K562 (cell line): ENCODE measurements around the gene HAUS2. TPM values are rescaled to one million over a fixed set of nuclear protein-coding genes. Genes with fewer than 3 reads are reported as not detected.

ENCODE experiments used
- ATAC-seq: fragments of 200-7000 bp; cut with Tn5 transposase; 3 replicates; pipeline ENCODE4 v1.9.1; 2020; ENCODE audit warnings: moderate library complexity
- BruUV-seq: library from RNA; stranded (reverse); fragments of 400-500 nt; replicated peaks from 2 replicates; lab custom pipeline; 2021; lab: Mats Ljungman, UMichigan
- CTCF ChIA-PET: fragments of 300-600 bp; formaldehyde crosslinking; extraction: SDS; loops from one replicate; lab custom pipeline; 2021; ENCODE audit warnings: low intra/inter-chr PET ratio; lab: Yijun Ruan, JAX
- POLR2A ChIA-PET: fragments of 300-600, 350-650 bp; sonication (Branson Sonifier 250); formaldehyde crosslinking; extraction: SDS; loops from one replicate; lab custom pipeline; 2021; ENCODE audit warnings: antibody characterized with exemption, inconsistent platforms; lab: Yijun Ruan, JAX
- DNase-seq, 4 experiments: peaks; one replicate each; pipeline versions ENCODE4 v3.0.0 to v3.0.0-alpha.2; 2011 to 2018; ENCODE audit warnings: low spot score in 3 of 4, mixed read lengths in 3 of 4; ENCODE audit errors: extremely low read depth in 1 of 4
- FAIRE-seq: peaks from 2 replicates; lab custom pipeline; 2011; peaks lifted over from hg19 to GRCh38; lab: Jason Lieb, UNC
- H2AFZ ChIP-seq: 2 replicates; pipeline ENCODE4 v1.6.0; 2011; ENCODE audit warnings: low read depth, low read length, control low read depth, inconsistent platforms
- H3K27ac ChIP-seq: fragments of 200-600 bp; 3 replicates; pipeline ENCODE4 v1.8.0; 2011; ENCODE audit warnings: low read depth, mild to moderate bottlenecking, control low read depth, inconsistent platforms, low read length, moderate library complexity, mixed read lengths; ENCODE audit errors: extremely low read depth
- H3K27me3 ChIP-seq, 2 experiments: fragments of 300-600 bp in 1 of 2; 2 replicates in 1 of 2; 3 replicates in 1 of 2; pipeline versions ENCODE4 v1.6.0 to v1.8.0; 2011; ENCODE audit warnings: inconsistent platforms in 2 of 2, low read length in 2 of 2, mild to moderate bottlenecking in 1 of 2, mixed read lengths in 1 of 2, moderate library complexity in 1 of 2; ENCODE audit not compliant: control insufficient read depth in 2 of 2, insufficient read depth in 2 of 2
- H3K36me3 ChIP-seq: fragments of 300-600 bp; 3 replicates; pipeline ENCODE4 v1.8.0; 2011; ENCODE audit warnings: mild to moderate bottlenecking, low read length, inconsistent platforms; ENCODE audit not compliant: control insufficient read depth, insufficient read depth
- H3K4me1 ChIP-seq, 2 experiments: fragments of 200-600 bp in 1 of 2; replicated peaks in 1 of 2; 2 replicates in 1 of 2; 3 replicates in 1 of 2; pipeline versions ENCODE4 v1.5.1 to v1.8.0; 2011; ENCODE audit warnings: inconsistent platforms in 2 of 2, low read length in 2 of 2, mild to moderate bottlenecking in 1 of 2, mixed read lengths in 1 of 2, moderate library complexity in 1 of 2; ENCODE audit not compliant: control insufficient read depth in 2 of 2, insufficient read depth in 2 of 2
- H3K4me2 ChIP-seq: 2 replicates; pipeline ENCODE4 v1.6.1; 2011; ENCODE audit warnings: low read length, control low read depth, inconsistent platforms, mixed read lengths; ENCODE audit not compliant: insufficient read depth
- H3K4me3 ChIP-seq: fragments of 200-600 bp; sonication (generic), shearing (Covaris generic); 2 replicates; pipeline ENCODE4 v1.5.1; 2016; ENCODE audit warnings: control low read depth, inconsistent platforms
- H3K79me2 ChIP-seq: fragments of 200-600 bp; 3 replicates; pipeline ENCODE4 v1.8.0; 2011; ENCODE audit warnings: low read length, inconsistent platforms; ENCODE audit not compliant: control insufficient read depth, insufficient read depth
- H3K9ac ChIP-seq, 2 experiments: 2 replicates each; pipeline versions ENCODE4 v1.6.0 to v1.6.1; 2011; ENCODE audit warnings: low read depth in 2 of 2, low read length in 2 of 2, control low read depth in 1 of 2, inconsistent platforms in 1 of 2, mild to moderate bottlenecking in 1 of 2, mixed read lengths in 1 of 2; ENCODE audit not compliant: insufficient read depth in 1 of 2
- H3K9me1 ChIP-seq: one replicate; pipeline ENCODE4 v1.6.0; 2011; ENCODE audit warnings: inconsistent platforms, mild to moderate bottlenecking, low read length, moderate library complexity; ENCODE audit not compliant: control insufficient read depth, insufficient read depth
- H3K9me3 ChIP-seq: replicated peaks from 2 replicates; pipeline ENCODE4 v1.5.1; 2011; ENCODE audit warnings: low read depth, low read length, inconsistent platforms; ENCODE audit not compliant: control insufficient read depth, insufficient read depth
- H4K20me1 ChIP-seq: replicated peaks from 2 replicates; pipeline ENCODE4 v1.6.1; 2011; ENCODE audit warnings: low read length, inconsistent platforms, mixed read lengths; ENCODE audit not compliant: control insufficient read depth, insufficient read depth
- ATF7 ChIP-seq: fragments of 450-650 bp; IDR thresholded peaks from 2 replicates; pipeline ENCODE4 v1.7.1; 2014; ENCODE audit warnings: mild to moderate bottlenecking, moderate library complexity
- CCNT2 ChIP-seq: IDR thresholded peaks from 2 replicates; pipeline ENCODE4 v1.6.1; 2011; ENCODE audit warnings: borderline replicate concordance, low read depth, mild to moderate bottlenecking, moderate library complexity, mixed read lengths, low read length; ENCODE audit not compliant: insufficient read length; ENCODE audit errors: extremely low read depth
- E2F5 ChIP-seq: sonication (generic); formaldehyde crosslinking; IDR thresholded peaks from 2 replicates; pipeline ENCODE4 v1.8.0; 2022; ENCODE audit warnings: mild to moderate bottlenecking, missing genetic modification reagents
- ELF4 ChIP-seq: fragments of 450-650 bp; formaldehyde crosslinking; IDR thresholded peaks from 2 replicates; pipeline ENCODE4 v1.4.0; 2022; ENCODE audit warnings: missing genetic modification characterization
- FOXA1 ChIP-seq: fragments of 450-650 bp; IDR thresholded peaks from 2 replicates; pipeline ENCODE4 v1.6.1; 2016; ENCODE audit warnings: mild to moderate bottlenecking, borderline replicate concordance
- FOXO4 ChIP-seq: fragments of 450-650 bp; formaldehyde crosslinking; IDR thresholded peaks from 2 replicates; pipeline ENCODE4 v1.4.0; 2020; ENCODE audit warnings: mild to moderate bottlenecking, moderate library complexity
- GABPA ChIP-seq: fragments of 200-800 bp; sonication (Bioruptor generic); conservative IDR thresholded peaks from 2 replicates; pipeline ENCODE4 v1.6.1; 2016; ENCODE audit warnings: low read depth, missing genetic modification characterization, missing compliant biosample characterization
- MBD1 ChIP-seq: fragments of 250-450 bp; sonication (Bioruptor Pico); IDR thresholded peaks from 2 replicates; pipeline ENCODE4 v1.8.0; 2022; ENCODE audit warnings: inconsistent platforms
- MEIS2 ChIP-seq: fragments of 450-650 bp; IDR thresholded peaks from 2 replicates; pipeline ENCODE4 v1.6.1; 2014; ENCODE audit warnings: mild to moderate bottlenecking; ENCODE audit not compliant: partially characterized antibody
- NR0B1 ChIP-seq: fragments of 450-650 bp; IDR thresholded peaks from one replicate; pipeline ENCODE4 v1.6.1; 2018; ENCODE audit warnings: mild to moderate bottlenecking, moderate library complexity; ENCODE audit not compliant: partially characterized antibody
- NR2C2 ChIP-seq, 2 experiments: fragments of 200-800 bp in 1 of 2; sonication (Bioruptor generic) in 1 of 2; sonication (generic) in 1 of 2; formaldehyde crosslinking in 1 of 2; IDR thresholded peaks; 2 replicates each; pipeline versions ENCODE4 v1.6.1 to v1.8.0; 2016 to 2022; ENCODE audit warnings: mild to moderate bottlenecking in 1 of 2, missing compliant biosample characterization in 1 of 2, missing genetic modification characterization in 1 of 2, missing genetic modification reagents in 1 of 2
- ZBTB49 ChIP-seq: sonication (generic); formaldehyde crosslinking; IDR thresholded peaks from 2 replicates; pipeline ENCODE4 v1.8.0; 2022; ENCODE audit warnings: missing genetic modification reagents, mild to moderate bottlenecking, borderline replicate concordance
- ZFPM2 ChIP-seq: fragments of 250-450 bp; sonication (Bioruptor Pico); IDR thresholded peaks from 2 replicates; pipeline ENCODE4 v1.5.1; 2022; ENCODE audit warnings: mild to moderate bottlenecking
- ZKSCAN3 ChIP-seq: fragments of 250-450 bp; sonication (Bioruptor Pico); IDR thresholded peaks from 2 replicates; pipeline ENCODE4 v1.4.0; 2020
- ZNF23 ChIP-seq: fragments of 250-450 bp; sonication (Bioruptor Pico); IDR thresholded peaks from 2 replicates; pipeline ENCODE4 v1.4.0; 2020; ENCODE audit warnings: mild to moderate bottlenecking
- WGBS: fragments of 100-300 bp; shearing (Covaris generic); methylation state at CpG from one replicate; pipeline ENCODE4 v1.1.6; 2016; ENCODE audit warnings: low coverage, mixed read lengths; ENCODE audit not compliant: insufficient coverage; ENCODE audit errors: missing lambda C conversion rate; 5-methylcytosine and 5-hydroxymethylcytosine counted together
- in situ Hi-C: fragments of 300-500 bp; cut with MboI; formaldehyde crosslinking; loops from 4 replicates; pipeline ENCODE4 v1.15.0; 2018; ENCODE audit warnings: inconsistent platforms, mixed read lengths
- intact Hi-C: fragments of 100-400 bp; cut with micrococcal nuclease; formaldehyde crosslinking; loops from 2 replicates; pipeline ENCODE4 v1.14.2; 2022
- polyA plus RNA-seq, 8 experiments: library from polyadenylated mRNA; depleted of rRNA in 4 of 8; stranded (reverse) in 5 of 8; unstranded in 3 of 8; fragments of >200 nt; fragmentation: Nextera tagmentation in 2 of 8; fragmentation: Illumina TruSeq in 1 of 8; extraction: Ambion mirVana in 2 of 8; extraction: Trizol in 1 of 8; gene quantifications; 2 replicates each; pipeline versions ENCODE4 v1.2.1 to v1.2.3, GENCODE V29; 2011 to 2014; ENCODE audit warnings: inconsistent platforms in 1 of 8, missing spikeins in 1 of 8
- total RNA-seq, 7 experiments: library from RNA; depleted of rRNA in 6 of 7; stranded (reverse); fragments of >200 nt in 6 of 7; fragmentation: Illumina TruSeq in 2 of 7; extraction: Trizol in 2 of 7; gene quantifications; 2 replicates each; pipeline versions ENCODE4 v1.2.1 to v1.2.3, GENCODE V29; 2011 to 2021; ENCODE audit warnings: low replicate concordance in 1 of 7

The HAUS2 gene
- total and polyA plus RNA-seq, 9 of the 15 experiments (the other 6 are each of a cell fraction or from before 2014, with no cell fraction given), result 30.6 to 64.9 (median 54.1) TPM

- ChIA-PET CTCF (no interaction called here), POLR2A (interaction anchor here (0.6 kb wide), 3 partner anchors 12 to 52 kb away, joined by 3 read pairs; no protein-coding TSS in a partner anchor)
- Histone ChIP-seq H4K20me1 (no peaks in the 10 kb centered on the region), H3K9me3 (no peaks in the 10 kb centered on the region), H3K9me1 (no peaks in the 10 kb centered on the region), H3K4me1 (no peaks in the 10 kb centered on the region), H3K4me3 (no peak overlapping the region), H3K79me2 (no peaks in the 10 kb centered on the region), H3K27me3 (no peaks in the 10 kb centered on the region), H3K36me3 (peaks cover 61% of the 10 kb centered on the region; the same call in 2 of the 3 replicates), H2AFZ (no peak overlapping the region), H3K27ac (no peak overlapping the region), H3K9ac (no peak overlapping the region), H3K4me2 (no peak overlapping the region)
- WGBS, result 91% methylated on average over 3 of the region's 3 CpGs
- in situ Hi-C loops (no loop called here), intact Hi-C loops (no loop called here)
- FAIRE-seq (no peak), DNase-seq (no peak), ATAC-seq (no peak)
- BruUV-seq, result no TSS peak
- TF ChIP-seq NR0B1, result no peak
- no peak for TF ChIP-seq FOXO4 (CRISPR knock-in tag)
- TF ChIP-seq CCNT2, result no peak
- no peak for TF ChIP-seq ZKSCAN3 (CRISPR knock-in tag)
- no peak for TF ChIP-seq MBD1 (CRISPR knock-in tag)
- TF ChIP-seq ZFPM2, result no peak
- TF ChIP-seq E2F5 (CRISPR knock-in tag), result no peak
- no peak for TF ChIP-seq NR2C2 (CRISPR knock-in tag; IDR thresholded peaks at IDR 0.05)
- no peak for TF ChIP-seq NR2C2 (tag; IDR thresholded peaks at IDR 0.05)
- no peak for TF ChIP-seq FOXA1
- no peak for TF ChIP-seq ELF4
- no peak for TF ChIP-seq ATF7
- no peak for TF ChIP-seq ZNF23
- no peak for TF ChIP-seq GABPA
- TF ChIP-seq ZBTB49 (CRISPR knock-in tag), result no peak
- TF ChIP-seq MEIS2, result no peak
- TF ChIP-seq, all 486 proteins: peak for 0
These were observed 19.7 kb upstream of the HAUS2 start for GRCh38 chr15:42528970-42529369.
